Measurements from ENCODE around the gene WDR5. TPM values are rescaled to one million over a fixed set of nuclear protein-coding genes. Genes with fewer than 3 reads are reported as not detected.
A peak's percentile ranks its signal among the peaks of the same experiment; 100 is the strongest.

Gene WDR5
- total and polyA plus RNA-seq, 2 of the 13 experiments (the other 11 are each of a cell fraction or from before 2014, with no cell fraction given), result 34.3 TPM

DNA sequence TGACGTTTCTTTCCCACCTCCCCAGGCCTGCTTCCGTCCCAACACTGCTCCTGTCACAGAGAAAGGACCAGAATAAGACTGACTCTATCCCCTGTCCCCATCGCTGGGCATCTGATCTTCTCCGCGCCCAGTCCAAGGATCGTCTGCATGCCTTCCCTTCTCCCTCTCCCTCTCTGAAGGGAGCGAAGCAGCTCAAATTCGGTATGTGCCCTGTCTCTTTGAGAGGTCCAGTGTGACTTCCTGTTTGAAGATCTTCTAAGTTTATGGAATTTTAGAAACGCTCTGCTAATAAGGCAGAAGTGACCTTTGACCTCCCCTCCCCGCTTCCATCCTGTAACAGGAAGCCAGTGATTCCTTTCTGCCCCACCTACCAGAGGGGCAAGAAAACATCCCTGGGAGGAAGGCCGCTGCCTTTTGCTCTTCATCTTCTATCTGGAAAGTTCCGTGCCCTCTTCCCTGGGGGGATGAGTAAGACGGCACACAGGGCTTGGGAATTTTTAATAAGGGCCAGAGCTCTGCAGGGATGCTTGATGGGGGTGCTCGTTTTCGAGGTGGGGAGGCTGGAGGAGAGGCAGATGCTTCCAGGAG is 69.2 kb downstream of the WDR5 start (continued):
- TF ChIP-seq ZNF75D (CRISPR knock-in tag; IDR thresholded peaks at IDR 0.05; ENCODE audit: borderline replicate concordance) (no peak), ELF1 (CRISPR knock-in tag; IDR thresholded peaks at IDR 0.05) (0 out of 2 replicates have a peak, but pooled peaks have one; percentile 37), HNF4G (IDR thresholded peaks at IDR 0.05; ENCODE audit: borderline replicate concordance, low read depth, low read length) (0 out of 2 replicates have a peak, but pooled peaks have one; percentile 21), HNF4G (CRISPR knock-in tag; IDR thresholded peaks at IDR 0.05; ENCODE audit: borderline replicate concordance, low read depth) (no peak; the same call in 1 of the 2 replicates), HNF4A (CRISPR knock-in tag; IDR thresholded peaks at IDR 0.05) (peak; percentile 75), MXI1 (IDR thresholded peaks at IDR 0.05; ENCODE audit: borderline replicate concordance, low read depth, low read length) (no peak), EEA1 (CRISPR knock-in tag; IDR thresholded peaks at IDR 0.05; ENCODE audit: borderline replicate concordance) (0 out of 2 replicates have a peak, but pooled peaks have one; percentile 24), ZFX (CRISPR knock-in tag; IDR thresholded peaks at IDR 0.05; ENCODE audit: low read depth) (peak; percentile 47; the same call in 1 of the 2 replicates), ZBTB38 (CRISPR knock-in tag; IDR thresholded peaks at IDR 0.05) (peak; percentile 70), CBX1 (IDR thresholded peaks at IDR 0.05; ENCODE audit: low read depth) (no peak), HMG20B (CRISPR knock-in tag; conservative IDR thresholded peaks at IDR 0.05) (0 out of 2 replicates have a peak, but pooled peaks have one; percentile 20), ZNF629 (CRISPR knock-in tag; conservative IDR thresholded peaks at IDR 0.05) (no peak), PATZ1 (CRISPR knock-in tag; IDR thresholded peaks at IDR 0.05) (peak; percentile 53; the same call in 1 of the 2 replicates), SRF (IDR thresholded peaks at IDR 0.05; ENCODE audit: low read depth, low read length) (0 out of 2 replicates have a peak, but pooled peaks have one; percentile 22), TBX2 (CRISPR knock-in tag; IDR thresholded peaks at IDR 0.05; ENCODE audit: borderline replicate concordance) (0 out of 2 replicates have a peak, but pooled peaks have one; percentile 18), MLLT10 (CRISPR knock-in tag; IDR thresholded peaks at IDR 0.05) (no peak), CREM (IDR thresholded peaks at IDR 0.05) (no peak), CREM (CRISPR knock-in tag; IDR thresholded peaks at IDR 0.05) (no peak), ZNF30 (CRISPR knock-in tag; IDR thresholded peaks at IDR 0.05) (no peak), TBX3 (IDR thresholded peaks at IDR 0.05; ENCODE audit: borderline replicate concordance) (no peak), XRCC5 (optimal IDR thresholded peaks at IDR 0.05; ENCODE audit: low read length) (no peak), ZFP82 (CRISPR knock-in tag; IDR thresholded peaks at IDR 0.05; ENCODE audit: borderline replicate concordance) (no peak), GATAD2A (CRISPR knock-in tag; IDR thresholded peaks at IDR 0.05) (peak; percentile 49), ZSCAN25 (CRISPR knock-in tag; IDR thresholded peaks at IDR 0.05) (peak; percentile 99), SNAPC5 (CRISPR knock-in tag; IDR thresholded peaks at IDR 0.05; ENCODE audit: borderline replicate concordance) (no peak), SMAD1 (CRISPR knock-in tag; IDR thresholded peaks at IDR 0.05; ENCODE audit: borderline replicate concordance, low read depth) (no peak), MAZ (IDR thresholded peaks at IDR 0.05; ENCODE audit: borderline replicate concordance, low read depth, low read length) (no peak), MAZ (CRISPR knock-in tag; IDR thresholded peaks at IDR 0.05; ENCODE audit: low read depth) (no peak), JARID2 (CRISPR knock-in tag; IDR thresholded peaks at IDR 0.05; ENCODE audit: insufficient replicate concordance) (no peak), GFI1 (CRISPR knock-in tag; IDR thresholded peaks at IDR 0.05; ENCODE audit: borderline replicate concordance) (peak; percentile 86), CEBPB (IDR thresholded peaks at IDR 0.05; ENCODE audit: borderline replicate concordance, low read depth, low read length) (no peak), DPF2 (CRISPR knock-in tag; IDR thresholded peaks at IDR 0.05; ENCODE audit: borderline replicate concordance, low read depth) (no peak)
